ENCODE measurements around the gene ANKRD13A. TPM values are rescaled to one million over a fixed set of nuclear protein-coding genes. Genes with fewer than 3 reads are reported as not detected.

ANKRD13A gene
- polyA plus RNA-seq, 1 experiment, result 268 TPM

DNA sequence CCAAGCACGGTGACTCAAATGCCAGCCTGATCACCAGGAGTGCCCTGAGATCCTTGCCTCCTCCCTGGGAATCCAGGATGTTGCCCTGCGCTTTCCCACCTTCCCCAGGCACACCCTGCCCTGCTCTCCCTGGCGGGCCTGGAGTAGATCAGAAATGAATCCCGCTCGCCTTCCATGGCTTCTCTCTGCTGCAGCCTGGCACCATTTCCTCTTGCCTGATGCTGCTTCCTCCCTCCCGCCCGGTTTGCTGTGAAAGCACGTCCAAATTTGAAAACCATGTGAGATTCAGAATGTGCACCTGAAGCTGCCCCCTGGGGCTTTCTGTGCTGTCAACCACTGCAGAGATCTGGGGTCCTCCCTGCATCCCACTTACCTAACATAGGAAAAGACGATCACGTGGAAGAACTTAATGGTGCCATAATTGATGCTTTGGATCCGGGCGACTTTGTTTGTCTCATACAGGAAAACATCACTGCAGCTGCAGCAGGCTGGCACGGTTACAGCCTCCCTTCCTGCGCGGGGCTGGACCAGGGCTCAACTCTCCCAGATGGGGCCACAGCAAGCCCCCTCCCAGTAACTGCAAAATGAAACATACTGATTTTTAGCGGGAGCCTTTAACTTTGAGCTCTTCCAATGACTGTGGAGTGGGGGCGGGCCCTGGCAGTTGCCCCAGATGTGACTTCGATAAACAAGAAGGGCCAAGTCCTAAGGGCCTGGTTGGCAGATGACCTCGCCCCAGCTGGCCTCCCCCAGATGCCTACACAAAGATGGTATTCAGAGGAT, 74.0 kb downstream of the ANKRD13A start:
- H3K36me3 ChIP-seq (ENCODE audit: control insufficient read depth, insufficient read depth, low read length), result no peaks in the 10 kb centered on the region
- H3K4me3 ChIP-seq (ENCODE audit: low read depth, low read length), result peak overlapping the region; percentile 32
- POLR2A ChIA-PET, result interaction anchor here (0.6 kb wide), 1 partner anchor 358 kb away, joined by 7 read pairs; no protein-coding TSS in a partner anchor
- no peak for TF ChIP-seq CTCF (IDR thresholded peaks at IDR 0.05; ENCODE audit: insufficient read depth, low read depth, low read length)
- no peaks in the 10 kb centered on the region for H3K27me3 ChIP-seq (ENCODE audit: control insufficient read depth, insufficient read depth, low read length)
- no peak for DNase-seq (ENCODE audit: low read depth)
- CTCF ChIA-PET, result interaction anchor here (0.8 to 1.5 kb wide), 4 partner anchors 9 to 30 kb away, joined by 3 to 4 read pairs (median 3); no protein-coding TSS in a partner anchor

- Histone ChIP-seq H3K27me3 (ENCODE audit: control insufficient read depth, insufficient read depth, low read length) (no peaks in the 10 kb centered on the region), H3K36me3 (ENCODE audit: control insufficient read depth, insufficient read depth, low read length) (no peaks in the 10 kb centered on the region), H3K4me3 (ENCODE audit: low read depth, low read length) (no peak overlapping the region)
- TF ChIP-seq CTCF (IDR thresholded peaks at IDR 0.05; ENCODE audit: insufficient read depth, low read depth, low read length), result no peak
- POLR2A ChIA-PET, result no interaction called here
- CTCF ChIA-PET, result interaction anchor here (0.8 to 1.5 kb wide), 4 partner anchors 8 to 31 kb away, joined by 3 to 4 read pairs (median 3); no protein-coding TSS in a partner anchor
- no peak for DNase-seq (ENCODE audit: low read depth)
These were observed 74.9 kb downstream of the ANKRD13A start for GRCh38 chr12:110074089-110074488.

DNA sequence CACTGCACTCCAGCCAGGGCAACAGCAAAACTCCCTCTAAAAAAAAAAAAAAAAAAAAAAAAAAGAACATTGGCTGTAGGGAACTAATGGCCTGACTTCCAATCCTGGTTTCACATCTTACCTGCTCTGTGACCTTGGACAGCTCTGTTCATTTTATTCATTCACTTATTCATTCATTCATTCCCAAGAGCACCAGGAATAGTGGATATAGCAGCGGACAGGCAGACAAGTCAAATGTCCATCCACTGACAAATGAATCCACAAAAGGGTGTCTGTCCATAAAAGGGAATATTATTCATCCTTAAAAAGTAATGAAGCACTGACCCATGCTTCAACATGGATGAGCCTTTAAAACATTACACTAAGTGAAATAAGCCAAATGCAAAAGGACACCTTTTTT, 76.7 kb downstream of the ANKRD13A start:
- ChIA-PET CTCF (no interaction called here), POLR2A (no interaction called here)
- Histone ChIP-seq H3K4me3 (ENCODE audit: low read depth, low read length) (no peak overlapping the region), H3K27me3 (ENCODE audit: control insufficient read depth, insufficient read depth, low read length) (no peaks in the 10 kb centered on the region), H3K36me3 (ENCODE audit: control insufficient read depth, insufficient read depth, low read length) (no peaks in the 10 kb centered on the region)
- DNase-seq (ENCODE audit: low read depth), result no peak
- TF ChIP-seq CTCF (IDR thresholded peaks at IDR 0.05; ENCODE audit: insufficient read depth, low read depth, low read length), result no peak

GRCh38 chr12:110077800-110078199, 78.6 kb downstream of the ANKRD13A start:
- ChIA-PET POLR2A (no interaction called here), CTCF (no interaction called here)
- TF ChIP-seq CTCF (IDR thresholded peaks at IDR 0.05; ENCODE audit: insufficient read depth, low read depth, low read length), result no peak
- Histone ChIP-seq H3K27me3 (ENCODE audit: control insufficient read depth, insufficient read depth, low read length) (no peaks in the 10 kb centered on the region; the same call in 1 of the 2 replicates), H3K4me3 (ENCODE audit: low read depth, low read length) (no peak overlapping the region), H3K36me3 (ENCODE audit: control insufficient read depth, insufficient read depth, low read length) (no peaks in the 10 kb centered on the region)
- no peak for DNase-seq (ENCODE audit: low read depth)

- Histone ChIP-seq H3K27me3 (ENCODE audit: control insufficient read depth, insufficient read depth, low read length) (no peaks in the 10 kb centered on the region; the same call in 1 of the 2 replicates), H3K4me3 (ENCODE audit: low read depth, low read length) (no peak overlapping the region), H3K36me3 (ENCODE audit: control insufficient read depth, insufficient read depth, low read length) (no peaks in the 10 kb centered on the region)
- ChIA-PET CTCF (no interaction called here), POLR2A (no interaction called here)
- DNase-seq (ENCODE audit: low read depth), result no peak
- TF ChIP-seq CTCF (IDR thresholded peaks at IDR 0.05; ENCODE audit: insufficient read depth, low read depth, low read length), result no peak
These were observed 80.5 kb downstream of the ANKRD13A start for GRCh38 chr12:110079477-110080400.

All from BJ (cell line).